Natural killer cell (primary cell): ENCODE data around the gene ZC3H14. TPM values are rescaled to one million over a fixed set of nuclear protein-coding genes. Genes with fewer than 3 reads are reported as not detected.

Source experiments
- ATAC-seq, 3 donors: fragments of 150-1000 bp in 2 of 3; fragments of 200-7000 bp in 1 of 3; cut with Tn5 transposase; 1 replicate in 1 of 3; 2 replicates in 2 of 3; pipeline ENCODE4 v1.10.0; 2021; ENCODE audit warnings: mild to moderate bottlenecking in 2 of 3, moderate library complexity in 2 of 3
- DNase-seq, 2 donors: peaks; one replicate each; pipeline versions ENCODE4 v3.0.0 to v3.0.0-alpha.2; 2013 to 2021; ENCODE audit warnings: mixed read lengths in 1 of 2
- H3K27ac ChIP-seq: one replicate; pipeline ENCODE4 v1.5.1; 2013; ENCODE audit warnings: mild to moderate bottlenecking, low read length
- H3K27me3 ChIP-seq: one replicate; pipeline ENCODE4 v1.6.1; 2013; ENCODE audit warnings: low read length; ENCODE audit not compliant: control insufficient read depth, insufficient read depth
- H3K36me3 ChIP-seq: one replicate; pipeline ENCODE4 v1.6.1; 2013; ENCODE audit warnings: low read length; ENCODE audit not compliant: control insufficient read depth, insufficient read depth
- H3K4me1 ChIP-seq: one replicate; pipeline ENCODE4 v1.6.1; 2013; ENCODE audit warnings: low read length; ENCODE audit not compliant: control insufficient read depth, insufficient read depth
- H3K4me3 ChIP-seq: one replicate; pipeline ENCODE4 v1.5.1; 2013; ENCODE audit warnings: low read length
- H3K9me3 ChIP-seq: one replicate; pipeline ENCODE4 v1.6.1; 2013; ENCODE audit warnings: low read length; ENCODE audit not compliant: control insufficient read depth, insufficient read depth
- H3K27ac Mint-ChIP-seq, 2 donors: one replicate each; pipeline ENCODE4 v1.8.0; 2022; ENCODE audit warnings: mild to moderate bottlenecking in 2 of 2, mixed read lengths in 2 of 2, moderate library complexity in 1 of 2
- H3K27me3 Mint-ChIP-seq, 2 donors: one replicate each; pipeline ENCODE4 v1.8.0; 2022; ENCODE audit warnings: low read depth in 2 of 2, mixed read lengths in 2 of 2
- H3K36me3 Mint-ChIP-seq: one replicate; pipeline ENCODE4 v1.8.0; 2022; ENCODE audit warnings: mixed read lengths
- H3K4me1 Mint-ChIP-seq, 2 donors: one replicate each; pipeline ENCODE4 v1.8.0; 2022; ENCODE audit warnings: mixed read lengths in 2 of 2
- H3K4me3 Mint-ChIP-seq: one replicate; pipeline ENCODE4 v1.8.0; 2022; ENCODE audit warnings: mild to moderate bottlenecking, moderate library complexity, mixed read lengths
- H3K9me3 Mint-ChIP-seq, 2 donors: one replicate each; pipeline ENCODE4 v1.8.0; 2022; ENCODE audit warnings: mixed read lengths in 2 of 2
- WGBS: methylation state at CpG from one replicate; pipeline ENCODE4 v1.1.7; 2013; ENCODE audit warnings: missing lambda C conversion rate; ENCODE audit not compliant: insufficient coverage; 5-methylcytosine and 5-hydroxymethylcytosine counted together
- intact Hi-C: fragments of 100-400 bp; cut with micrococcal nuclease; formaldehyde crosslinking; loops from one replicate; pipeline ENCODE4 v1.14.2; 2022
- total RNA-seq, 4 donors: library from RNA; stranded (reverse); fragments of 120-200 nt in 1 of 4; gene quantifications; one replicate each; pipeline versions ENCODE4 v1.2.3 to v1.2.4, GENCODE V29; 2013 to 2022
- TF ChIP-seq, protein P1 (sequence below): fragments of 200-600 bp; IDR thresholded peaks from one replicate; pipeline ENCODE4 v1.8.0; 2022; ENCODE audit warnings: antibody characterized with exemption

The ZC3H14 gene
- total RNA-seq, 3 donors from 2014 or later (not counting 1 experiment from before 2014, with no cell fraction given), result 44.1 to 54.5 (median 53.4) TPM

DNA sequence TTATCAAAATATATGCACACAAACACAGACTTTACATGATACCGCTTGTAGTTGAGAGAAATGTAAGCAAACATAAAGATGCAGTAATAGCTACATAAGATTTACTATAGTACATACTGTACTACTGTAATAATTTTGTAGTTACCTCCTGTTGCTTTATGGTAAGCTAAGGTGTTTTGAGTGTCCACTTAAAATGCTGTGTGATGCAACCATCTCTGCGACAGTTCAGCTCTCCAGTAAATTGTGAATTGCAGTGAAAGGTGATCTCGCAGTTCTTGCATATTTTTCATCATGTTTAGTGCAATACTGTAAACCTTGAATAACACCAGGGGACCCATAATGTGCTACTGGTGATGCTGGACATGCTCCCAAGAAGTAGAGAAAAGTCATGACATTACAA lies 21.6 kb downstream of the ZC3H14 start:
- H3K4me1 ChIP-seq, result no peaks in the 10 kb centered on the region
- intact Hi-C loops, result no loop called here
- WGBS, result 100% methylated on average over 2 of the region's 3 CpGs
- TF ChIP-seq, protein P1, sequence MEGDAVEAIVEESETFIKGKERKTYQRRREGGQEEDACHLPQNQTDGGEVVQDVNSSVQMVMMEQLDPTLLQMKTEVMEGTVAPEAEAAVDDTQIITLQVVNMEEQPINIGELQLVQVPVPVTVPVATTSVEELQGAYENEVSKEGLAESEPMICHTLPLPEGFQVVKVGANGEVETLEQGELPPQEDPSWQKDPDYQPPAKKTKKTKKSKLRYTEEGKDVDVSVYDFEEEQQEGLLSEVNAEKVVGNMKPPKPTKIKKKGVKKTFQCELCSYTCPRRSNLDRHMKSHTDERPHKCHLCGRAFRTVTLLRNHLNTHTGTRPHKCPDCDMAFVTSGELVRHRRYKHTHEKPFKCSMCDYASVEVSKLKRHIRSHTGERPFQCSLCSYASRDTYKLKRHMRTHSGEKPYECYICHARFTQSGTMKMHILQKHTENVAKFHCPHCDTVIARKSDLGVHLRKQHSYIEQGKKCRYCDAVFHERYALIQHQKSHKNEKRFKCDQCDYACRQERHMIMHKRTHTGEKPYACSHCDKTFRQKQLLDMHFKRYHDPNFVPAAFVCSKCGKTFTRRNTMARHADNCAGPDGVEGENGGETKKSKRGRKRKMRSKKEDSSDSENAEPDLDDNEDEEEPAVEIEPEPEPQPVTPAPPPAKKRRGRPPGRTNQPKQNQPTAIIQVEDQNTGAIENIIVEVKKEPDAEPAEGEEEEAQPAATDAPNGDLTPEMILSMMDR, result no peak
- H3K9me3 ChIP-seq, result no peaks in the 10 kb centered on the region
- DNase-seq, result no peak
- Mint-ChIP-seq H3K4me1 (peaks cover 0 to 9% of the 10 kb centered on the region in 2 donors), H3K36me3 (peaks cover 20% of the 10 kb centered on the region), H3K27me3 (no peaks in the 10 kb centered on the region), H3K4me3 (no peak overlapping the region), H3K9me3 (no peaks in the 10 kb centered on the region), H3K27ac (no peak overlapping the region)
- H3K36me3 ChIP-seq, result peaks cover 35% of the 10 kb centered on the region
- no peak overlapping the region for H3K27ac ChIP-seq
- no peak overlapping the region for H3K4me3 ChIP-seq
- no peak for ATAC-seq
- no peaks in the 10 kb centered on the region for H3K27me3 ChIP-seq

DNA sequence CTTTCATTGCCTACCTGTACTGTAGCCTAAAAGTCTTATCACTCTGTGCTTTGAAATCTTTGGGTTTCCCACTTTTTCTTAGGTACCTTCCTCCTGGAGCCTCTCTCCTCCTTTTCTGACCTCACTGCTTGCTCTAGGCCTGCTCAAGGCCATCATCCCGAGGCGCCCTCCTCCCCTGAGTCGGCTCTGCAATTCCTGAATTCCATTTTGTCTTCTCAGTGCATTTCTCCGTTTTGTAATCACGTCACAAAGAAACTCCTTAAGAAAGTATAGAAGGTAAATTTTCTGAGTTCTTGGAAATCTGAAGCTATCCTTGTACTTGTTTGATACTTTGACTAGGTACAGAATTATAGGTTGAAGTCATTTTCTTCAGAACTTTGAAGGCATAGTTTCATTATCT lies 25.2 kb downstream of the ZC3H14 start:
- no peaks in the 10 kb centered on the region for H3K9me3 Mint-ChIP-seq
- no peaks in the 10 kb centered on the region for H3K27me3 ChIP-seq
- no peak overlapping the region for H3K27ac Mint-ChIP-seq
- DNase-seq (no peak), ATAC-seq (no peak)
- H3K36me3 ChIP-seq, result peaks cover 32% of the 10 kb centered on the region
- TF ChIP-seq, protein P1, result no peak
- peaks cover 12% of the 10 kb centered on the region for H3K36me3 Mint-ChIP-seq
- no peak overlapping the region for H3K4me3 ChIP-seq
- H3K9me3 ChIP-seq, result no peaks in the 10 kb centered on the region
- WGBS, result 100% methylated on average over 5 of the region's 5 CpGs
- H3K27ac ChIP-seq, result no peak overlapping the region
- H3K4me1 ChIP-seq, result no peaks in the 10 kb centered on the region
- intact Hi-C loops, result no loop called here
- H3K4me1 Mint-ChIP-seq, result peaks cover 0 to 5% of the 10 kb centered on the region in 2 donors
- no peaks in the 10 kb centered on the region for H3K27me3 Mint-ChIP-seq
- no peak overlapping the region for H3K4me3 Mint-ChIP-seq

DNA sequence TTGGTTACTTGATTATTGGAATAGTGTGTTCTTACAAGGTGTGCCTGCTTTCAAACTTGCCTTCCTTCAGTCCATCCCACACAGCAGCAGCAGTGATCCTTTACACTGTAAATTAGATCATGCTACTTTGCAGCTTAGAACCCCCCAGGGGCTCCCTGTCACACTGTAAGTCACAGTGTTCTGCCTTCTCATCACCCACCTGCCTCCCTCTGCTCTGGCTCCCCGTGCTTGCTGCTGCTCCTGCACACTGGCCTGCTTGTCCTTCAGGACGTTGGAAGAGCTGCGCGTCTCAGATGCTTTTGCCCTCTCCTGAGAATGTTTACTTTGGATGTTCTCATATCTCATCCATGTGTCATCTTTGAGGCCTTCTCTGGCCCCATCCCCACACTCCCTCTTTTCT lies 27.3 kb downstream of the ZC3H14 start:
- Mint-ChIP-seq H3K4me1 (peaks cover 0 to 5% of the 10 kb centered on the region in 2 donors), H3K9me3 (no peaks in the 10 kb centered on the region), H3K27me3 (no peaks in the 10 kb centered on the region), H3K27ac (no peak overlapping the region), H3K36me3 (peaks cover 12% of the 10 kb centered on the region), H3K4me3 (no peak overlapping the region)
- WGBS, result 98% methylated on average over 4 of the region's 4 CpGs
- Histone ChIP-seq H3K4me1 (no peaks in the 10 kb centered on the region), H3K36me3 (peaks cover 32% of the 10 kb centered on the region), H3K4me3 (no peak overlapping the region), H3K27ac (no peak overlapping the region), H3K27me3 (no peaks in the 10 kb centered on the region), H3K9me3 (no peaks in the 10 kb centered on the region)
- intact Hi-C loops, result no loop called here
- TF ChIP-seq, protein P1, result no peak
- no peak for ATAC-seq
- DNase-seq, result no peak

GRCh38 chr14:88592031-88592430 lies 29.2 kb downstream of the ZC3H14 start:
- 80% methylated on average over 1 of the region's 1 CpG for WGBS
- Mint-ChIP-seq H3K27ac (no peak overlapping the region), H3K4me3 (no peak overlapping the region), H3K27me3 (no peaks in the 10 kb centered on the region), H3K36me3 (peaks cover 15% of the 10 kb centered on the region), H3K9me3 (no peaks in the 10 kb centered on the region), H3K4me1 (peaks cover 0 to 5% of the 10 kb centered on the region in 2 donors)
- intact Hi-C loops, result no loop called here
- no peak for ATAC-seq
- Histone ChIP-seq H3K9me3 (no peaks in the 10 kb centered on the region), H3K27ac (no peak overlapping the region), H3K4me3 (no peak overlapping the region), H3K36me3 (peaks cover 33% of the 10 kb centered on the region), H3K4me1 (no peaks in the 10 kb centered on the region), H3K27me3 (no peaks in the 10 kb centered on the region)
- TF ChIP-seq, protein P1, result no peak
- no peak for DNase-seq
